Upper lobe of right lung (tissue), 1 donor: ENCODE data around the gene PLIN3. TPM values are rescaled to one million over a fixed set of nuclear protein-coding genes. Genes with fewer than 3 reads are reported as not detected.
"Not testable (repeated sequence)": the region's sequence is repeated elsewhere in the genome, so short reads cannot be mapped to it uniquely, and the experiment has no call there.

Experiments used
- ATAC-seq: fragments of 200-7000 bp; cut with Tn5 transposase; one replicate; pipeline ENCODE4 v1.9.1; 2020; ENCODE audit warnings: mild to moderate bottlenecking, moderate library complexity
- DNase-seq: peaks from one replicate; pipeline ENCODE4 v3.0.0-alpha.2; 2020
- H3K27ac ChIP-seq: fragments of 200-600 bp; one replicate; pipeline ENCODE4 v1.8.0; 2022
- H3K27me3 ChIP-seq: fragments of 200-600 bp; one replicate; pipeline ENCODE4 v1.8.0; 2022; ENCODE audit warnings: mild to moderate bottlenecking
- H3K36me3 ChIP-seq: fragments of 200-600 bp; one replicate; pipeline ENCODE4 v1.8.0; 2022
- H3K4me1 ChIP-seq: fragments of 200-600 bp; one replicate; pipeline ENCODE4 v1.8.0; 2022
- H3K4me3 ChIP-seq: fragments of 200-600 bp; one replicate; pipeline ENCODE4 v1.8.0; 2022; ENCODE audit warnings: mild to moderate bottlenecking
- H3K9me3 ChIP-seq: fragments of 200-600 bp; one replicate; pipeline ENCODE4 v1.8.0; 2022
- intact Hi-C: fragments of 100-400 bp; cut with DNase I; formaldehyde crosslinking; loops from one replicate; pipeline ENCODE4 v1.11.0; 2022
- total RNA-seq: library from RNA; stranded (reverse); fragmentation: NEBNext Ultra II Directional; extraction: Animal tissue kit (Norgen Biotek cat#: 25700); gene quantifications from one replicate; pipeline ENCODE4 v1.2.1, GENCODE V29; 2021
- TF ChIP-seq, protein P1 (sequence below): fragments of 200-600 bp; IDR thresholded peaks from one replicate; pipeline ENCODE4 v1.8.0; 2022; ENCODE audit warnings: antibody characterized with exemption
- donor health status: DM: no; HTN: yes; CAD: no; lungs with severe emphysema.

PLIN3 gene
- total RNA-seq, 1 donor from 2014 or later: 31.9 TPM

DNA sequence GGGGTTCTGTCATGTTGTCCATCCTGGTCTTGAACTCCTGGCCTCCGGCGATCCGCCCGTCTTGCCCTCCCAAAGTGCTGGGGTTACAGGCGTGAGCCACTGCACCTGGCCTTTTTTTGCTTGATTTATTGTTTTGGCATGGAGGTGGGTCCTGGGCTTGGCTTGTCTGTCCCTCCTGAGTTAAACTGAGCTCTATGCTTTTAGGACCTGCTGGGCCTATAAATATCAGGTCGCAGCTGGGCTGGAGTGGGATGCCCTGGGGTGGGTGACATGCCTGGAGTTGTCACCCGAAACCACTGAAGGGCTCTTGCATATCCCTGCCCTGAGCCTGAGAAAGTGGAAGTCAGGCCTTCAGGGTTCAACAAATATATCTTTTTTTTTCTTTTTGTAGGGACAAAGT lies 29.7 kb upstream of the PLIN3 start:
- H3K36me3 ChIP-seq: no peaks in the 10 kb centered on the region
- H3K4me1 ChIP-seq: no peaks in the 10 kb centered on the region
- no peak overlapping the region for H3K27ac ChIP-seq
- intact Hi-C loops: no loop called here
- DNase-seq (no peak), ATAC-seq (no peak)
- no peaks in the 10 kb centered on the region for H3K9me3 ChIP-seq
- TF ChIP-seq, protein P1, sequence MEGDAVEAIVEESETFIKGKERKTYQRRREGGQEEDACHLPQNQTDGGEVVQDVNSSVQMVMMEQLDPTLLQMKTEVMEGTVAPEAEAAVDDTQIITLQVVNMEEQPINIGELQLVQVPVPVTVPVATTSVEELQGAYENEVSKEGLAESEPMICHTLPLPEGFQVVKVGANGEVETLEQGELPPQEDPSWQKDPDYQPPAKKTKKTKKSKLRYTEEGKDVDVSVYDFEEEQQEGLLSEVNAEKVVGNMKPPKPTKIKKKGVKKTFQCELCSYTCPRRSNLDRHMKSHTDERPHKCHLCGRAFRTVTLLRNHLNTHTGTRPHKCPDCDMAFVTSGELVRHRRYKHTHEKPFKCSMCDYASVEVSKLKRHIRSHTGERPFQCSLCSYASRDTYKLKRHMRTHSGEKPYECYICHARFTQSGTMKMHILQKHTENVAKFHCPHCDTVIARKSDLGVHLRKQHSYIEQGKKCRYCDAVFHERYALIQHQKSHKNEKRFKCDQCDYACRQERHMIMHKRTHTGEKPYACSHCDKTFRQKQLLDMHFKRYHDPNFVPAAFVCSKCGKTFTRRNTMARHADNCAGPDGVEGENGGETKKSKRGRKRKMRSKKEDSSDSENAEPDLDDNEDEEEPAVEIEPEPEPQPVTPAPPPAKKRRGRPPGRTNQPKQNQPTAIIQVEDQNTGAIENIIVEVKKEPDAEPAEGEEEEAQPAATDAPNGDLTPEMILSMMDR: no peak
- H3K4me3 ChIP-seq: no peak overlapping the region
- H3K27me3 ChIP-seq: no peaks in the 10 kb centered on the region

- no peak overlapping the region for H3K27ac ChIP-seq
- intact Hi-C loops: no loop called here
- no peaks in the 10 kb centered on the region for H3K9me3 ChIP-seq
- no peak overlapping the region for H3K4me3 ChIP-seq
- no peak for DNase-seq
- no peaks in the 10 kb centered on the region for H3K4me1 ChIP-seq
- no peak for ATAC-seq
- no peaks in the 10 kb centered on the region for H3K27me3 ChIP-seq
- no peaks in the 10 kb centered on the region for H3K36me3 ChIP-seq
- TF ChIP-seq, protein P1: no peak
These were observed 28.9 kb upstream of the PLIN3 start for GRCh38 chr19:4896372-4896771.

GRCh38 chr19:4892962-4893361 lies 25.5 kb upstream of the PLIN3 start:
- H3K9me3 ChIP-seq, intact Hi-C loops, H3K36me3 ChIP-seq, H3K27ac ChIP-seq, H3K4me3 ChIP-seq, DNase-seq, H3K4me1 ChIP-seq, H3K27me3 ChIP-seq, ATAC-seq: not testable (repeated sequence)

DNA sequence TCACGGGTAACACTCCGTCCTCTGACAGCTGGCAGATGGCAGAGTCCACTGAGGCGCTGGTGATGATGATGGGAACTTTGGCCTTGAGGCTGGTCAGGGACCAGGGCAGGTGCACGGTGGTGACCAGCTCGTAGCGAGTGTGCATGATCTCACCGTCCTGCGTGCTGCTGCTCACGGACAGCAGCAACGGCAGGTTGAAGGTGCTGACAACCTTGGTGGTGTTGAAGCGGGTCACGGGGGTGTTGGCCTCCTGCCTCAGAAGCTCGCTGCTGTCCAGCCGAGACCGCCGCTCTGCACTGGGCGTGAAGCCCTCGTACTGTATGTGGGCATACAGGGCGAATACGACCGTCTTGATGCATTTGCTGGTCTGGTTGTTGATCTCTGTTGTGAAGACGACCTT lies 23.6 kb upstream of the PLIN3 start:
- Histone ChIP-seq H3K27ac (no peak overlapping the region), H3K27me3 (no peaks in the 10 kb centered on the region), H3K9me3 (no peaks in the 10 kb centered on the region), H3K4me1 (no peaks in the 10 kb centered on the region), H3K36me3 (no peaks in the 10 kb centered on the region), H3K4me3 (no peak overlapping the region)
- TF ChIP-seq, protein P1: no peak
- intact Hi-C loops: no loop called here
- DNase-seq (no peak), ATAC-seq (no peak)

DNA sequence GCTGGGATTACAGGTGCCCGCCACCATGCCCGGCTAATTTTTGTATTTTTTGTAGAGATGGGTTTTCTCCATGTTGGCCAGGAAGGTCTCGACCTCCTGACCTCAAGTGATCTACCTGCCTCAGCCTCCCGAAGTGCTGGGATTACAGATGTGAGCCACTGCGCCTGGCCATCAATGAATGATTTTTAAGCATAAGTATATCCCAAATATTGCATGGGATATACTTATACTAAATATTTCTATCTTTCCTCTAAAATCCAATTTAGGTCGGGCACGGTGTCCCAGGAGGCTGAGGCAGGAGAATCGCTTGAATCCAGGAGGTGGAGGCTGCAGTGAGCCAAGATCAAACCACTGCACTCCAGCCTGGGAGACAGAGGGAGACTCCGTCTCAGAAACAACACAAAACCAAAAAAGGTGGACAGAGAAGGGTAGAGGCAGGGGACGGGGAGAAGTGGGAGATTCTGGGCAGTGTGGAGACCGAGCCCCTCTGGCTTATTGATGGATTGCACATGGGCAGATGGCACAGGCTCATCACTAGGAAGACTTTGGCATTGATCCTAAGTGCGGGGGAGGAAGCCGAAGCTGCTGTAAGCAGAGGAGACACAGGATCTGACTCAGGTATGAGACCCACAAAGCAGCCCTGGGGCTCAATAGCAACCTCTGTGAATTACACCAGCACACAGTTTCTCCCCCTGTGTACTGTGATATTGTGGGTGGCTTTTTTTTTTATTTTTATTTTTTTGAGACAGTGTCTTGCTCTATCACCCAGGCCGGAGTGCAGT lies 21.8 kb upstream of the PLIN3 start:
- no peaks in the 10 kb centered on the region for H3K9me3 ChIP-seq
- ATAC-seq (no peak), DNase-seq (no peak)
- no peaks in the 10 kb centered on the region for H3K27me3 ChIP-seq
- TF ChIP-seq, protein P1: no peak
- H3K4me3 ChIP-seq: no peak overlapping the region
- H3K36me3 ChIP-seq: no peaks in the 10 kb centered on the region
- intact Hi-C loops: no loop called here
- H3K27ac ChIP-seq: no peak overlapping the region
- no peaks in the 10 kb centered on the region for H3K4me1 ChIP-seq

DNA sequence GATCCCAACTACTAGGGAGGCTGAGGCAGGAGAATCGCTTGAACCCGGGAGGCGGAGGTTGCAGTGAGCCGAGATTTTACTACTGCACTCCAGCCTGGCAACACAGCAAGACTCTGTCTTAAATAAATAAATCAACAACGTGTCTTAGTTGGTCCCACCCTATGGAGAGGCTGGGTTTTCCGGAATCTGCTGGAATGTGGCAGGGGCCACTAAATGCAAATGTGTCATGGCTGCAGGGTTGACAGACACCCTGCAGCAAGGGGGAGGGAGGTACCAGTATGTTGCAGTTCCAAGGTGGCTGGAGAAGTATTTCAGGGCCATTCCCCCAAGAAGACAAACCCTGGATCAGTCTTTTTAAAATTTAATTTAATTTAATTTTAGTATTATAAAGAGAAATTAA lies 20.3 kb upstream of the PLIN3 start:
- intact Hi-C loops, H3K9me3 ChIP-seq, H3K36me3 ChIP-seq, DNase-seq, H3K4me3 ChIP-seq, H3K4me1 ChIP-seq, ATAC-seq, H3K27me3 ChIP-seq, H3K27ac ChIP-seq: not testable (repeated sequence)

GRCh38 chr19:4884993-4885392 lies 17.5 kb upstream of the PLIN3 start:
- H3K36me3 ChIP-seq, H3K27ac ChIP-seq, ATAC-seq, H3K4me3 ChIP-seq, H3K4me1 ChIP-seq, H3K9me3 ChIP-seq, intact Hi-C loops, DNase-seq, H3K27me3 ChIP-seq: not testable (repeated sequence)

DNA sequence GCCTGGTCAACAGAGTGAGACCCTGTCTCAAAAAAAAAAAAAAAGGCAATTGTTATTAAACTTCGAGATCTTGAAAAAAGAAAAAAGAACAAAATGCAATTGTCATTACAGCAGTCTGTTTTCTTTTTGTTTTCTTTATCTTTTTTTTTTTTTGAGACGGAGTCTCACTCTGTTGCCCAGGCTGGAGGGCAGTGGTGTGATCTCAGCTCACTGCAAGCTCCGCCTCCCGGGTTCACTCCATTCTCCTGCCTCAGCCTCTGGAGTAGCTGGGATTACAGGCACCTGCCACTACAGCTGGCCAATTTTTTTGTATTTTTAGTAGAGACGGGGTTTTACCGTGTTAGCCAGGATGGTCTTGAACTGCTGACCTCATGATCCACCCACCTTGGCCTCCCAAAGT lies 15.4 kb upstream of the PLIN3 start:
- H3K9me3 ChIP-seq, intact Hi-C loops, H3K27me3 ChIP-seq, H3K4me1 ChIP-seq, DNase-seq, ATAC-seq, H3K4me3 ChIP-seq, H3K36me3 ChIP-seq, H3K27ac ChIP-seq: not testable (repeated sequence)
